GM19240 (cell line): ENCODE data around the gene SLC35C1.
A peak's percentile ranks its signal among the peaks of the same experiment; 100 is the strongest.
"Not testable (repeated sequence)": the region's sequence is repeated elsewhere in the genome, so short reads cannot be mapped to it uniquely, and the experiment has no call there.

Experiments
- DNase-seq: peaks from one replicate; pipeline ENCODE4 v3.0.0; 2011; ENCODE audit warnings: low spot score; ENCODE audit not compliant: insufficient read length

The SLC35C1 gene

DNA sequence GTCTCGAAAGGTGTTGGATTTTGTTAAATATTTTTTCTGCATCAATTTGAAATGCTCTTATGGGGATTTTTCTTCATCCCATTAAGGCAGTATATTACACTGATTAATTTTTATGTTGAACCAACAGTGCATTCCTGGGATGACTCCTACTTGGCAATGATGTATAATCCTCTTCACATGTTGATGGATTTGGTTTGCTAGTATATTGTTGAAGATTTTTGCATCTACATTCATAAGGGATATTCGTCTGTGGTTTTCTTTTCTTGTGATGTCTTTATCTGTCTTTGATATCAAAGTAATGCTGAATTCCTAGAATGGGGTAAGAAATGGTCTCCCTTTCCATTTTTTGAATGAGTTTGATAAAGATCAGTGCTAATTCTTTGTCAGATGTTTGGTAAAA, 18.7 kb upstream of the SLC35C1 start:
- DNase-seq: no peak

DNA sequence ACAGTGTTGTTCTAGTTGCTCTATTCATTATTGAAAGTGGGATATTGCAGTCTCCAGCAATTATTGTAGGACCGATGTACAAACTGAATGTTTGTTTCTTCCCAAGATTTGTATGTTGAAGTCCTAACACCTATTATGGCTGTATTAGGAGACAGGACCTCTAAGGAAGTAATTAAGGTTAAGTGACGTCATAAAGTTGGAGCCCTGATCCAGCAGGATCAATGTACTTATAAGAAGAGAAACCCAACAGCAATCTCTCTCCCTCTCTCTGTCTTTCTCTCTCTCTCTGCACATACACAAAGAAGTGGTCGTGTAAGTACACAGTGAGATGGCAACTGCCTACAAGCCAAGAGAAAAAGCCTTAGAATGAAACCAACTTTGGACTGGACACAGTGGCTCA, 16.1 kb upstream of the SLC35C1 start:
- no peak for DNase-seq

- no peak for DNase-seq
Measured at GRCh38 chr11:45791524-45791923, 13.4 kb upstream of the SLC35C1 start.

GRCh38 chr11:45794169-45794568, 10.8 kb upstream of the SLC35C1 start:
- no peak for DNase-seq

DNA sequence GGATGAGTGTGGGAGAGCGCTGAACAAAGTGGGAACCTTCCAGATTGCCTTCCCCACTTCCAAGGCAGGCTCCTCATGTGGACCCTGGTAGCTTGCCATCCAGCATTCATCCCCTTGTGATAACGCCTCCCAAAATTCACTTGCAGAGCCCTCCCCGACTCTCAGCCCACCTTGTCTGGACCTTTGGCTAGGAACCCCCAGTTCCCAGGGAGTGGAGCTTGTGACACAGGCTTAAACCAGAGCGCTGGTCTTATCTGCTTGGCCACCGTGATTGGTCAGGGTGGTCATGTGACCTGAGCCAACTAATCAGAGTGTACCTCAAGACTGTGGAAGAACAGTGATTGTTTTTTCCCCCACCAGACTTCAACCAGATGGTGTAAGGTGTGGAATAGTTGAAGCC, 9.6 kb upstream of the SLC35C1 start:
- DNase-seq: no peak

DNA sequence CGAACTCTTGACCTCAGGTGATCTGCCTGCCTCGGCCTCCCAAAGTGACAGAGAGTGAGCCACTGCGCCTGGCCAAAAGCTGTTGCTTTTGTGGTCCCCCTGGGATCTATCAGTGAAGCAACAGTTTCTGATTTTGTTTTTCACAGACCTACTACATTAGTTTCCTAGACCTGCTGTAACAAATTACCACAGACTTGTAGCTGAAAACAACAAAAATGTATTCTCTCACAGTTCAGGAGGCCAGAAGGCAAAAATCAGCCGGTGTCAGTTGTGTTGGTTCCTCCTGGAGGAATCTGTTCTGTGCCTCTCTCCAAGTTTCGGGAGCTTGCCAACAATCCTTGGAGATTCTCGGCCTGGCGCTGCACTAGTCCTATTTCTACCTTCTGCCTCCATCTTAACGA, 8.5 kb upstream of the SLC35C1 start:
- no peak for DNase-seq

GRCh38 chr11:45798793-45799441, 6.0 kb upstream of the SLC35C1 start:
- no peak for DNase-seq

DNA sequence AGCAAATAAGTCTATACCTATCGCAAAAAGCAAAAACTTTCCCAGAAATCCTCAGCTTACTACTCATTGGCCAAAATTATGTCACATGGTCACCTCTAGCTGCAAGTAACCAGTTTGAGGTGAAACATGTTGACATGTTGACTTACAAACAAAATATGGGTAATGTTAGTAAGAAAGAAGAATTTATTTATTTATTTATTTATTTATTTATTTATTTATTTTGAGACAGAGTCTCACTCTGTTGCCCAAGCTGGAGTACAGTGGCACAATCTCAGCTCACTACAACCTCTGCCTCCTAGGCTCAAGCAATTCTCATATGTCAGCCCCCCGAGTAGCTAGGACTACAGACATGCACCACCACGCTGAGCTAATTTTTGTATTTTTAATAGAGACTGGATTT, 5.4 kb upstream of the SLC35C1 start:
- DNase-seq: no peak

GRCh38 chr11:45800261-45800660, 4.7 kb upstream of the SLC35C1 start:
- DNase-seq: no peak

DNA sequence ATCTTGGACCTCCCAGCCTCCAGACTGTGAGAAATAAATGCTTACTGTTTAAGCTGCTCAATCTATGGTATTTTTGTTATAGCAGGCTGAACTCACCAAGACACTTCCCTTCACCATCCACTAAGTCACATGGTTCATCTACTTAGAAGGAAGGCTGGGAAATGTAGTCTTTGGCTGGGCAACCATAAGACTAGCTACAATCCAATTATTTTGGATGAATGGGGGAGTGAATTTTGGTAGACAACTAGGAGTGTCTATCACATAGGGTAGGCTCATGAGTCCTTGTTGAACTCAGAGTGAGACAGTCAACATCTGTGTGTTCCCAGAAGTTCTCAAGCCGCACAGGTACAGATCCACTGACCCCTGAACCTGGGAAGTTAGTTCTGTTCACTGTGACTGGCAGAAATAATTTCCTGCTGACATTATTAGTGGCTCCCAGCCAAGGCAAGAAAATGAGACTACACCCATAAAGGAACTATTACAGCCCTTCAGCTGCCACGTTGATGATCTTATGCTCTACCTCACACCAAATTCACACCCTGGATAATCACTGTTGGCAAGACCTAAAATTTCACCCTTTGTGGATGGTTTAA, 3.1 kb upstream of the SLC35C1 start:
- DNase-seq: no peak

DNA sequence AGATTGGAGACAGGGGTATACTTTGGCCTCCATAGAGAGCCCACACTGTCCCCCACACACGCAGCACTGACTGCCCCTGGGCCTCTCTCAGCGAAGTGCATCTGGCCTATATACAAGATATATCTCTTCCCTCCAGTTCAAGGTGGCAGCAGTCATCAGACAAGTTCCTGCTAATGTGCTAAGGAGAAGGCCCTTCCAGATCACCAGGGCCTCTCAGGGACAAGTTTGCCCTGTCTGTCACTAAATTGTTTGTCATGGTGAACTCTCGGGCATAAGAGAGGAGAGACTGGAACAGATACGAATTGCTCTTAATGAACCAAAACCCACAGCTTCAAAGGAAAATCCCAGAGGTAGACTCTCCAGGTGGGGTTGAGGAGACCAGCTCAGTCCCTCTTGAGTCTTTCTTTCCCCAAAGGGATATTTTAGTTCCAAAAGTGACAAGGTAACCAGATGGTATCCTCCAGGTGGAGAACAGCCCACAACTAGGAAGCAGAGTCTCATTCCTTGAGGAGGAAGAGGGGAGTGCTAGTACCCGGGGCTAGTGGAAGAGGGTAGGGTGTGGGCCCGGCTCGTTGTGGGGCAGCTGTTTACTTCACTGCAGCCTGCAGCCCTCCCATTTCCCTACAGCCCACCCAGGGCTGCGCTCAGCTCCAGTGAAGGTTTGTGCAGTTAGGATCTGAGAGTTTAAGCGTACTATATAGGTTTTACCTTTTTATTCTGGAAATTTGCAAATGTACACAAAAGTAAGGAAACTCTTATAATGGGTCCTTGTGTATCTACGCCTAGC, 2.2 kb upstream of the SLC35C1 start:
- DNase-seq: no peak

- DNase-seq: no peak
Measured at GRCh38 chr11:45803971-45804760, 783 bp upstream of the SLC35C1 start.

DNA sequence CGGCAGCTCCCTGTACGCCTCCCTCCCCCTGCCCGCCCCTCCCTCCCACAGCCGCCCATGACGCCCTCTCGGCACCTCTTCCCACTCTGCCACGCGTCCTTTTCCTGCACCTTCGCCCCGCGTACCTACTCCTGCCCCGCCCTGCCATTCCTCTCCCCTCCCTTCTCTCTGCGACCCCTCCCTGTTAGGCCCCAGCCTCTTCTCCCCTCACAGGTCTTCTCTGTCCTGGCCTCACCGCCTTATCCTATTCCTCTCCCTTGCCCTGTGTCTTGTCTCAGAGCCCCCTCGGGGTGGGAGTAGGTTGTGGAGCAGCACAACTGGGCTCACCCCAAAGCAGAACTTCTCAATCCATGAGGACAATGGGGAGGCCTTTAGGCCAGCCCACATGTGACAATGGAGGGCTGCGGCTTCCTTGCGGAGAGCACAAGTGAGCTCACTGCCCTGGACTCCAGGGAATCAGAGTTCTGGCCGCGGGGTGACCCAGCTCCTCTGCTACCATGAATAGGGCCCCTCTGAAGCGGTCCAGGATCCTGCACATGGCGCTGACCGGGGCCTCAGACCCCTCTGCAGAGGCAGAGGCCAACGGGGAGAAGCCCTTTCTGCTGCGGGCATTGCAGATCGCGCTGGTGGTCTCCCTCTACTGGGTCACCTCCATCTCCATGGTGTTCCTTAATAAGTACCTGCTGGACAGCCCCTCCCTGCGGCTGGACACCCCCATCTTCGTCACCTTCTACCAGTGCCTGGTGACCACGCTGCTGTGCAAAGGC, 539 bp downstream of the SLC35C1 start:
- peak; percentile 18 for DNase-seq

DNA sequence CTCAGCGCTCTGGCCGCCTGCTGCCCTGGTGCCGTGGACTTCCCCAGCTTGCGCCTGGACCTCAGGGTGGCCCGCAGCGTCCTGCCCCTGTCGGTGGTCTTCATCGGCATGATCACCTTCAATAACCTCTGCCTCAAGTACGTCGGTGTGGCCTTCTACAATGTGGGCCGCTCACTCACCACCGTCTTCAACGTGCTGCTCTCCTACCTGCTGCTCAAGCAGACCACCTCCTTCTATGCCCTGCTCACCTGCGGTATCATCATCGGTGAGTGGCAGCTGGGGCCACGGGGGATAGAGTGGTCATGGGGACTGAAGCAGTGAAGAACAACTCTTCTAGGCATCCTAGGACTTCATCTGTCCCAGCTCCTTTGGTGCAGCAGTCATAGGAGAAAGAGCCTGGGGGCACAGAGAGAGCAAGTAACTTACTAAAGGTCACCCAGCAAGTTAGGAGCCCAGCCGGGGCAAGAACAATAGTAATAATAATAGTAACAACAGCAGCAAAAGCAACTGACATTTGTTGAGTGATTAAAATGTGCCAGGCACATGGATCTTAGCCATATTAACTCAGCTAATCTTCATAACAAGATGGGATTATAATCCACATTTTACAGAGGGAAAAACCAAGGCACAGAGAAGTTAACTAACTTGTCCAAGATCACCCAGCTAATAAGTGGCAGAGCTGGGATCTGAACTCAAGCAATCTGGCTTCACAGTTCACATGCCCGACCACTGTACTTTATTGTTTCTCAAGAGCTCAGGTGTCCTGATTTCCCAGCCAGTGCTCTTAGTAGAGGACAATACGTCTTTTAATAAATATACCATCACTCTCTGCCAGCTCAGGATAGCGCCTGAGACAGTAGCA, 1.4 kb downstream of the SLC35C1 start:
- DNase-seq: no peak

DNA sequence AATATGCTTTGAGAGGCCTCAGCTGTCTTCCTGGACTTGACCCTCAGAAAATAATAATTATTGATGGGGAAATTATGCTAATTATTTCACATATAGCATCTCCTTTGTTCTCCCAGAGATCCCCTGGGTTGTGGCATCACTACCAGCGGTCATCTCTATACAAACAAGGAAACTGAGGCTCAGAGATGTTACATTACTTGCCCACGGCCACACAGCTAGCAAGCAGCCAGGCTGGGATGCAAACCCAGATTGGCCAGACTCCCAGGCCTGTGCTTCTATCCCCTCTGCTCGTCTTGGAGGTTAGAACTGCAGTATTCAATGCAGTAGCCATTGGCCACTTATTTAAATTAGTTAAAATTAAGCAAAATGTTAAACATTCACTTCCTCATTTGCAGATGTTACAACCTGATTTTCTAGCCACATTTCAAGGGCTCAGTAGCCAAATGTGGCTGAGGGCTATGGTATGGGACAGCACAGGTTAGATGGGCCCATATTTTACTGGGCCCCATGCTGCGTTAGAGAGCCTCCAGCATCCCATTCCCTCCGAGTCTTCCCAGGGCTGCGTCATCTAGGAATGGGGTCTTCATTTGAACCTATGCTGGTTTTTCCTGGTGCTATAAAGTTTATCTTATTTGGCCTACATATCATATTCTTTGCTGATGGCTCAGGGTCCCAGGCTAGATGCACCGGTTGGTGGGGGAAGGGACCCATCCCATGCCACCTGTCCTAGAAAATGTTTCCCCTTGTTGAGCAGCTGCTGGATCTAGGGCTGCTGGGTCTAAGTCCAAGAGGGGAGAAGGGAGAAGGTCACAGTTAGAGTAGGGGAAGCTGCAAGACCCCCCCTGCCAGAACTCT, 2.2 kb downstream of the SLC35C1 start:
- DNase-seq: no peak

GRCh38 chr11:45807792-45808238, 2.9 kb downstream of the SLC35C1 start:
- DNase-seq: no peak

GRCh38 chr11:45808427-45808826, 3.5 kb downstream of the SLC35C1 start:
- DNase-seq: not testable (repeated sequence)

DNA sequence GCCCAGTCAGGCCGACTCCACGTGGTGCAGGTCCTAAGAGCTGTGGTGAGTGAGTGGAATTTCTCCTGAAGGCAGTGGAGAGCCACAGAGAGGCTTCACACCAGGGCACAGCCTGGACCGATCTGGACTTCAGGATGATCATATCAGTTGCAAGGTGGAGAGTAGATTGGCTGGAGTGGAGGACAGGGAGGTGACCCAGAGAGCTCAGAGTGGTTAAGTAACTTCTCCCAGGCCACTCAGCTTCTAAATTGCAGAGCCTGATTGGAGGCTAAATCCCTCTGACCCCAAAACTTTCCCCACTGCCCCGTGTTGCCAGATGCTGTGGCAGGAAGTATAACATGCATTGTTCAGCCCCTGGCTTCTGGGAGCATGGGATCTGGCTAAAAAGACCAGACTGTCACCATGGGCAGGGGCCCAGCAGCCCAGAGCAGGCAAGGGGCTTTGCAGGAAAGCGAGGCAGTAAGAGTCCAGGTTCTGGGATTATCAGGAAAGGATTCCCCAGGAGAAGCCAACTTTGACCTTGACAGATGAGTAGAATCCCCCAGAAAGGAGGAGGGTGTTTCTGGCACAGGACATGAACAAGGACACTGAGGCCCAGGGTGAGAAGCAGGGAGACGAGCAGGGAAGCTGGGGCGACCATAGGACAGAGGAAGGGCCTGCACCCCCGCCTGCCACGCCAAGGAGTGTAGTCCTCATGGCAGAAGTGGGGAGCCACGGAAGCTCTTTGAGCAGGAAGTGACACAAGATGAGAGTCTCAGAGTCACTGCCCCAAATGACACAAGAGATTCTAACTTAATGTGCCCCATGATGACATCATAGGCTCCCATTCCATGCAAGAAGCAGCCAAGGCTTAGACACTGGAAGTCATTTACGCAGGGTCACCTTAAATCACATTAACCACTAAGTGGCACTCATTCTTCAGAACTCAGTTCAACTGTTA, 4.8 kb downstream of the SLC35C1 start:
- no peak for DNase-seq
